ENCODE measurements around the gene BRSK2.

DNA sequence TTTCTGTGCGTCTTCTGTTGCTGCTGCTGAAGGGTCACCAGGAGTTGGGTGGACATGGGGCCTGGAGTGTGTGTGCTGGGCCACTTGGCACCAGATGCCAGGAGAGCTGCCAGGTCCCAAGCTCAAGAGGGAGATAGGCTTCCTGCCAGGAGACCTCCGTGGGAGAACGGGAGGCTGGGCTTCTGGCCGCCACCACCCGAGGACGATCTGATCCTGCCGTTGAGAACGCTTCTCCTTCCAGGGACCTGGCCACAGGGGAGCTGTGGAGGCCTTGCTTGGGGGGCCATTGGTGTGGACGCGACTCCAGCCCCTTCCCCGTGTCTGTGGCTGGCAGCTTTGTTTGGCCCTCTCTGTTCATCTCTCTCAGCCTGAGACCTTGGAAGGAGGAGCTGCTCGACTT is 2.4 kb downstream of the BRSK2 start:
- no peak for TF ChIP-seq POLR2AphosphoS5 (IDR thresholded peaks at IDR 0.05)
- TF ChIP-seq POLR2A (IDR thresholded peaks at IDR 0.05), result no peak
- TF ChIP-seq, protein P1, sequence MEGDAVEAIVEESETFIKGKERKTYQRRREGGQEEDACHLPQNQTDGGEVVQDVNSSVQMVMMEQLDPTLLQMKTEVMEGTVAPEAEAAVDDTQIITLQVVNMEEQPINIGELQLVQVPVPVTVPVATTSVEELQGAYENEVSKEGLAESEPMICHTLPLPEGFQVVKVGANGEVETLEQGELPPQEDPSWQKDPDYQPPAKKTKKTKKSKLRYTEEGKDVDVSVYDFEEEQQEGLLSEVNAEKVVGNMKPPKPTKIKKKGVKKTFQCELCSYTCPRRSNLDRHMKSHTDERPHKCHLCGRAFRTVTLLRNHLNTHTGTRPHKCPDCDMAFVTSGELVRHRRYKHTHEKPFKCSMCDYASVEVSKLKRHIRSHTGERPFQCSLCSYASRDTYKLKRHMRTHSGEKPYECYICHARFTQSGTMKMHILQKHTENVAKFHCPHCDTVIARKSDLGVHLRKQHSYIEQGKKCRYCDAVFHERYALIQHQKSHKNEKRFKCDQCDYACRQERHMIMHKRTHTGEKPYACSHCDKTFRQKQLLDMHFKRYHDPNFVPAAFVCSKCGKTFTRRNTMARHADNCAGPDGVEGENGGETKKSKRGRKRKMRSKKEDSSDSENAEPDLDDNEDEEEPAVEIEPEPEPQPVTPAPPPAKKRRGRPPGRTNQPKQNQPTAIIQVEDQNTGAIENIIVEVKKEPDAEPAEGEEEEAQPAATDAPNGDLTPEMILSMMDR (IDR thresholded peaks at IDR 0.05), result no peak

All from breast epithelium (tissue), 3 donors.